Stimulated activated CD4-positive, alpha-beta T cell treated with anti-CD3 and anti-CD28 coated beads, Interleukin-4, amount 100 ng/mL, for 24 hours (primary cell): ENCODE measurements around the gene CHAC1.

Experiments used
- DNase-seq: peaks from one replicate; pipeline ENCODE4 v3.0.0-alpha.2; 2020

Gene CHAC1

GRCh38 chr15:40952901-40953712 is at the start of gene CHAC1:
Gene CHAC1 (plus strand): TSS chr15:40953471. CDS start chr15:40953584, 113 bp downstream.
- DNase-seq: peak; percentile 97

GRCh38 chr15:40904552-40905201 is 48.6 kb upstream of the CHAC1 start:
- DNase-seq: no peak

GRCh38 chr15:40906091-40906990 is 46.9 kb upstream of the CHAC1 start:
- peak; percentile 78 for DNase-seq

- peak; percentile 53 for DNase-seq
Observed at GRCh38 chr15:40906991-40907802, 46.1 kb upstream of the CHAC1 start.

- no peak for DNase-seq
Observed at GRCh38 chr15:40908095-40908494, 45.2 kb upstream of the CHAC1 start.

- no peak for DNase-seq
Observed at GRCh38 chr15:40909662-40910630, 43.3 kb upstream of the CHAC1 start.

GRCh38 chr15:40911141-40911540 is 42.1 kb upstream of the CHAC1 start:
- no peak for DNase-seq

GRCh38 chr15:40911693-40912092 is 41.6 kb upstream of the CHAC1 start:
- no peak for DNase-seq

GRCh38 chr15:40912478-40912877 is 40.8 kb upstream of the CHAC1 start:
- DNase-seq: no peak

GRCh38 chr15:40914013-40914412 is 39.3 kb upstream of the CHAC1 start:
- no peak for DNase-seq

- DNase-seq: no peak
Observed at GRCh38 chr15:40914486-40914885, 38.8 kb upstream of the CHAC1 start.

- DNase-seq: no peak
Observed at GRCh38 chr15:40915116-40915661, 38.1 kb upstream of the CHAC1 start.

- DNase-seq: no peak
Observed at GRCh38 chr15:40915679-40916078, 37.6 kb upstream of the CHAC1 start.

GRCh38 chr15:40917585-40917984 is 35.7 kb upstream of the CHAC1 start:
- no peak for DNase-seq

- DNase-seq: no peak
Observed at GRCh38 chr15:40918146-40918798, 35.0 kb upstream of the CHAC1 start.

- DNase-seq: no peak
Observed at GRCh38 chr15:40918799-40919392, 34.4 kb upstream of the CHAC1 start.

GRCh38 chr15:40921949-40922607 is 31.2 kb upstream of the CHAC1 start:
- no peak for DNase-seq

GRCh38 chr15:40922608-40923005 is 30.7 kb upstream of the CHAC1 start:
- no peak for DNase-seq

GRCh38 chr15:40923551-40923950 is 29.7 kb upstream of the CHAC1 start:
- no peak for DNase-seq
